Measurements from ENCODE around the gene CRB3.

Gene CRB3, protein sequence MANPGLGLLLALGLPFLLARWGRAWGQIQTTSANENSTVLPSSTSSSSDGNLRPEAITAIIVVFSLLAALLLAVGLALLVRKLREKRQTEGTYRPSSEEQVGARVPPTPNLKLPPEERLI

DNA sequence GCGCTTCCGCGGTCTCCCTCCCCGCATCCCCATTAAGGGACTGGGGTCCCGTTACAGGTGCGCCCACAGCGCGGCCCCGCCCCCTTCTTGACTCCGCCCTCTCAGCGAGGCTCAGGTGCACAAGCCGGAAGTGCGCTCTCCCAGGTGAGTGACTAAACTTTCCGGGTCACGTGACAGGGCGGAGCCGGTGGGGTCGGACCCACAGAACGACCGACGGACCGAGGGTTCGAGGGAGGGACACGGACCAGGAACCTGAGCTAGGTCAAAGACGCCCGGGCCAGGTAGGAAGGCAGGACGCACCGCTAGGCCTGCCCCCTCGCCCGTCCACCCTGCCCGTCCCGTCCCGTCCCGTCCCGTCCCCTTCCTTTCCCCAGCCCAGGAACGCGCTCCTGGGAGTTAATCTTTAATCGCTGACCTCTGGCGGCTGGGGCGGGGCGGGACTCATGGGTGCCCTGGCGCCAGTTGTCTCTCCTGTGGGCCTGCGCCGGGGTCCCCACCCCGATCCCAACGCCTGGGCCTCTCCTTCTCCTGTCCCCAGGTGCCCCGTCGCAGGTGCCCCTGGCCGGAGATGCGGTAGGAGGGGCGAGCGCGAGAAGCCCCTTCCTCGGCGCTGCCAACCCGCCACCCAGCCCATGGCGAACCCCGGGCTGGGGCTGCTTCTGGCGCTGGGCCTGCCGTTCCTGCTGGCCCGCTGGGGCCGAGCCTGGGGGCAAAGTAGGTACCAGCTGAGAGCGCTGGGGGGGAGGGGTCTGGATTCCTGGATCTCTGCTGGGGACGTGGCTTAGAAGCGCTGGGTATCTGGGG lies at the start of gene CRB3:
CRB3 (plus strand) TSS at position 202 of the 804 bp plus-strand sequence; CDS start at position 633, 431 bp downstream.
- DNase-seq (ENCODE audit: low read depth, low spot score): no peak
- TF ChIP-seq, protein P1, sequence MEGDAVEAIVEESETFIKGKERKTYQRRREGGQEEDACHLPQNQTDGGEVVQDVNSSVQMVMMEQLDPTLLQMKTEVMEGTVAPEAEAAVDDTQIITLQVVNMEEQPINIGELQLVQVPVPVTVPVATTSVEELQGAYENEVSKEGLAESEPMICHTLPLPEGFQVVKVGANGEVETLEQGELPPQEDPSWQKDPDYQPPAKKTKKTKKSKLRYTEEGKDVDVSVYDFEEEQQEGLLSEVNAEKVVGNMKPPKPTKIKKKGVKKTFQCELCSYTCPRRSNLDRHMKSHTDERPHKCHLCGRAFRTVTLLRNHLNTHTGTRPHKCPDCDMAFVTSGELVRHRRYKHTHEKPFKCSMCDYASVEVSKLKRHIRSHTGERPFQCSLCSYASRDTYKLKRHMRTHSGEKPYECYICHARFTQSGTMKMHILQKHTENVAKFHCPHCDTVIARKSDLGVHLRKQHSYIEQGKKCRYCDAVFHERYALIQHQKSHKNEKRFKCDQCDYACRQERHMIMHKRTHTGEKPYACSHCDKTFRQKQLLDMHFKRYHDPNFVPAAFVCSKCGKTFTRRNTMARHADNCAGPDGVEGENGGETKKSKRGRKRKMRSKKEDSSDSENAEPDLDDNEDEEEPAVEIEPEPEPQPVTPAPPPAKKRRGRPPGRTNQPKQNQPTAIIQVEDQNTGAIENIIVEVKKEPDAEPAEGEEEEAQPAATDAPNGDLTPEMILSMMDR (IDR thresholded peaks at IDR 0.05; ENCODE audit: low read depth, low read length): no peak
- no peak within 1 kb of the TSS for H3K4me3 ChIP-seq (ENCODE audit: low read depth, low read length)
- in situ Hi-C loops (cut with HindIII; ENCODE audit: low sequenced_read_pairs): no loop called here

- TF ChIP-seq, protein P1 (IDR thresholded peaks at IDR 0.05; ENCODE audit: low read depth, low read length): no peak
- no peak for DNase-seq (ENCODE audit: low read depth, low spot score)
- no peak overlapping the region for H3K4me3 ChIP-seq (ENCODE audit: low read depth, low read length)
- in situ Hi-C loops (cut with HindIII; ENCODE audit: low sequenced_read_pairs): no loop called here
Measured at GRCh38 chr19:6414793-6415590, 49.1 kb upstream of the CRB3 start.

GRCh38 chr19:6415591-6416190 lies 48.4 kb upstream of the CRB3 start:
- H3K4me3 ChIP-seq (ENCODE audit: low read depth, low read length): no peak overlapping the region
- TF ChIP-seq, protein P1 (IDR thresholded peaks at IDR 0.05; ENCODE audit: low read depth, low read length): no peak
- no peak for DNase-seq (ENCODE audit: low read depth, low spot score)
- in situ Hi-C loops (cut with HindIII; ENCODE audit: low sequenced_read_pairs): no loop called here

GRCh38 chr19:6416658-6417405 lies 47.2 kb upstream of the CRB3 start:
- DNase-seq (ENCODE audit: low read depth, low spot score): no peak
- TF ChIP-seq, protein P1 (IDR thresholded peaks at IDR 0.05; ENCODE audit: low read depth, low read length): no peak
- in situ Hi-C loops (cut with HindIII; ENCODE audit: low sequenced_read_pairs): no loop called here

DNA sequence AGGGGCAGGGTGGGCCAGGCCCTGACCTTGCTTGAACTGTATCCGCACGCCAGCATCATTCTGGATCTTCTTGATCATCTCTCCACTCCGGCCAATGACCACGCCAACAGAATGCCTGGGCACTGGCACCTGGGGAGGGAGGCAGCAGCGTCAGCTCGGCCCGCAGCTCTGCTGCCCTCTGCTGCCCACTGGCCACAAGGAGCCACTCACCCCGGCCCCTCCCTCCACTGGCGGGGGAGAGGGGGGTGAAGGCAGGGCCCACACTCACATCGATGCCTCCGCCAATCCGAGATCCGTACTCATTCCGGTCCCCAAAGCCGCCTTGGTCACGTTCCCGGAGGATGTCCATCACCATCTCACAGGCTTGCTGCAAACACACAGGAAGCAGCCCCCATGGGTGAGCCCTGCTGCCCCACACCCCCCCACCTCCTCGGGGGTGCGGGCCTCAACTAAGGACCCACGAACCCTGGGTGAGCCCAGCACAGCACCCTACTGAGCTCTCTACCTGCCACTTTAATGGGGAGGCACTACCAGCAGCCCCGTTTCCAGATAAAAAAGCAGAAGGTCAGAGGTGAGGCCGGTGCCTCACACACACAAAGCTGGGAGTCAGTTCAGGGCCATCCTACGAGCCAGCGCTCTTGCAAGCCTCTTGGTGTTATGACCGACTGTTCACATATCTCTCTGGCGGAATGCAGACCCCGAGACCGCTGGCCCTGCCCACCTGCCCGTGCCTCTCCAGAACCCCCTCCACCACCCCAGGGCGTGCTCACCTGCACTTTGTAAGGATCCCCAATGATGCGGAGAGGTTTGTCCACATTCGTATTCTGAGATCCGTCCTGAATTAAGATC lies 46.1 kb upstream of the CRB3 start:
- TF ChIP-seq, protein P1 (IDR thresholded peaks at IDR 0.05; ENCODE audit: low read depth, low read length): peak; percentile 58
- peak; percentile 13 for DNase-seq (ENCODE audit: low read depth, low spot score)
- H3K4me3 ChIP-seq (ENCODE audit: low read depth, low read length): no peak overlapping the region
- in situ Hi-C loops (cut with HindIII; ENCODE audit: low sequenced_read_pairs): no loop called here

More at GRCh38 chr19:6416658-6417405, 47.2 kb upstream of the CRB3 start:
- no peak overlapping the region for H3K4me3 ChIP-seq (ENCODE audit: low read depth, low read length)
